DOHH2 (cell line): ENCODE data around the gene ARRDC3.
"Not testable (repeated sequence)": the region's sequence is repeated elsewhere in the genome, so short reads cannot be mapped to it uniquely, and the experiment has no call there.

Experiments
- H3F3A ChIP-seq: fragments of 200-600 bp; sonication (generic), shearing (Covaris generic); 2 replicates; pipeline ENCODE4 v1.6.0; 2016; ENCODE audit warnings: antibody characterized with exemption, mild to moderate bottlenecking; ENCODE audit not compliant: control insufficient read depth, insufficient read depth
- H3K27ac ChIP-seq: fragments of 200-600 bp; sonication (generic); 2 replicates; pipeline ENCODE4 v1.5.1; 2014; ENCODE audit warnings: low read depth, mild to moderate bottlenecking, low read length, moderate library complexity
- H3K27me3 ChIP-seq: fragments of 200-600 bp; sonication (generic); 2 replicates; pipeline ENCODE4 v1.6.1; 2014; ENCODE audit warnings: mild to moderate bottlenecking, low read length, mixed read lengths; ENCODE audit not compliant: control insufficient read depth
- H3K36me3 ChIP-seq: fragments of 200-600 bp; sonication (generic); 2 replicates; pipeline ENCODE4 v1.6.1; 2014; ENCODE audit warnings: mild to moderate bottlenecking, low read length, moderate library complexity, mixed read lengths; ENCODE audit not compliant: control insufficient read depth
- H3K4me1 ChIP-seq: fragments of 200-600 bp; sonication (generic); 2 replicates; pipeline ENCODE4 v1.6.1; 2014; ENCODE audit warnings: mild to moderate bottlenecking, low read length, mixed read lengths; ENCODE audit not compliant: control insufficient read depth
- H3K4me2 ChIP-seq: fragments of 200-600 bp; sonication (generic); 2 replicates; pipeline ENCODE4 v1.6.0; 2014; ENCODE audit warnings: mild to moderate bottlenecking, low read length, moderate library complexity
- H3K4me3 ChIP-seq: fragments of 200-600 bp; sonication (generic); 2 replicates; pipeline ENCODE4 v1.5.1; 2014; ENCODE audit warnings: mild to moderate bottlenecking, low read length, mixed read lengths
- H3K79me2 ChIP-seq: fragments of 200-600 bp; sonication (generic); 2 replicates; pipeline ENCODE4 v1.6.1; 2014; ENCODE audit warnings: mild to moderate bottlenecking, low read length, mixed read lengths; ENCODE audit not compliant: control insufficient read depth
- H3K9me2 ChIP-seq: fragments of 200-600 bp; sonication (generic); replicated peaks from 2 replicates; pipeline ENCODE4 v1.6.1; 2014; ENCODE audit warnings: mild to moderate bottlenecking, low read length, mixed read lengths; ENCODE audit not compliant: control insufficient read depth
- H3K9me3 ChIP-seq: fragments of 200-600 bp; sonication (generic); 2 replicates; pipeline ENCODE4 v1.6.1; 2014; ENCODE audit warnings: antibody characterized with exemption, low read length, mixed read lengths; ENCODE audit not compliant: control insufficient read depth, insufficient read depth
- H4K20me1 ChIP-seq: fragments of 200-600 bp; sonication (generic); 2 replicates; pipeline ENCODE4 v1.6.0; 2014; ENCODE audit warnings: low read depth, mild to moderate bottlenecking, antibody characterized with exemption, low read length, moderate library complexity; ENCODE audit not compliant: control insufficient read depth, insufficient read depth
- CTCF ChIP-seq: fragments of 200-600 bp; sonication (generic); IDR thresholded peaks from one replicate; pipeline ENCODE4 v1.5.1; 2014; ENCODE audit warnings: antibody characterized with exemption, mild to moderate bottlenecking, low read depth, low read length; ENCODE audit not compliant: poor library complexity, severe bottlenecking
- EZH2phosphoT487 ChIP-seq: fragments of 200-600 bp; sonication (generic); IDR thresholded peaks from 2 replicates; pipeline ENCODE4 v1.6.1; 2017; ENCODE audit warnings: borderline replicate concordance, mild to moderate bottlenecking, antibody characterized with exemption, low read length, moderate library complexity, mixed read lengths

ARRDC3 gene

GRCh38 chr5:91345461-91345860, 37.7 kb downstream of the ARRDC3 start:
- TF ChIP-seq EZH2phosphoT487 (no peak), CTCF (no peak)
- H3K4me3 ChIP-seq, result no peak overlapping the region
- H3K9me2 ChIP-seq, result no peaks in the 10 kb centered on the region
- no peaks in the 10 kb centered on the region for H3F3A ChIP-seq
- H3K27ac ChIP-seq, result no peak overlapping the region
- no peaks in the 10 kb centered on the region for H3K9me3 ChIP-seq
- no peaks in the 10 kb centered on the region for H4K20me1 ChIP-seq
- no peaks in the 10 kb centered on the region for H3K27me3 ChIP-seq
- peaks cover 12% of the 10 kb centered on the region for H3K4me1 ChIP-seq
- no peaks in the 10 kb centered on the region for H3K79me2 ChIP-seq
- no peaks in the 10 kb centered on the region for H3K36me3 ChIP-seq
- H3K4me2 ChIP-seq, result no peak overlapping the region

- H3K9me2 ChIP-seq, H3K27me3 ChIP-seq, H3K4me3 ChIP-seq, H4K20me1 ChIP-seq, H3F3A ChIP-seq, H3K4me2 ChIP-seq, H3K9me3 ChIP-seq, H3K79me2 ChIP-seq, H3K27ac ChIP-seq, H3K4me1 ChIP-seq, H3K36me3 ChIP-seq: not testable (repeated sequence)
These were observed 38.4 kb downstream of the ARRDC3 start for GRCh38 chr5:91344661-91345200.

GRCh38 chr5:91343916-91344315, 39.2 kb downstream of the ARRDC3 start:
- Histone ChIP-seq H3K9me3 (no peaks in the 10 kb centered on the region), H3F3A (no peaks in the 10 kb centered on the region)
- TF ChIP-seq CTCF (no peak), EZH2phosphoT487 (no peak)

GRCh38 chr5:91342931-91343330, 40.2 kb downstream of the ARRDC3 start:
- not testable (repeated sequence) for H3K9me2 ChIP-seq, H3K9me3 ChIP-seq, H3K4me1 ChIP-seq, H3K36me3 ChIP-seq, H3F3A ChIP-seq, H3K27me3 ChIP-seq, H3K79me2 ChIP-seq, H3K4me2 ChIP-seq, H3K4me3 ChIP-seq, H3K27ac ChIP-seq, H4K20me1 ChIP-seq

More at GRCh38 chr5:91343916-91344315, 39.2 kb downstream of the ARRDC3 start:
- H3K27me3 ChIP-seq, result no peaks in the 10 kb centered on the region
- H3K27ac ChIP-seq, result no peak overlapping the region
- H3K9me2 ChIP-seq, result no peaks in the 10 kb centered on the region
- no peaks in the 10 kb centered on the region for H4K20me1 ChIP-seq
- no peaks in the 10 kb centered on the region for H3K36me3 ChIP-seq
- H3K4me1 ChIP-seq, result no peaks in the 10 kb centered on the region
- no peak overlapping the region for H3K4me2 ChIP-seq
- H3K4me3 ChIP-seq, result no peak overlapping the region
- H3K79me2 ChIP-seq, result no peaks in the 10 kb centered on the region
